SJCRH30 (cell line): ENCODE measurements around the gene MYBPC1. TPM values are rescaled to one million over a fixed set of nuclear protein-coding genes. Genes with fewer than 3 reads are reported as not detected.

Source experiments
- total RNA-seq: library from RNA; depleted of rRNA; stranded (reverse); fragments of >200 nt; shearing (Covaris generic); gene quantifications from 2 replicates; pipeline ENCODE4 v1.2.3, GENCODE V29; 2014; rRNA removed

Gene MYBPC1
- total RNA-seq, 1 experiment from 2014 or later: not detected

Other genes starting within 250 kb of the MYBPC1 start
- gene ARL1, start 187.2 kb upstream of the MYBPC1 start, total RNA-seq: 47.9 and 57.1 TPM in 2 replicates
- not detected in 2 replicates for gene SPIC, start 119.6 kb upstream of the MYBPC1 start, total RNA-seq
- gene CHPT1, start 102.7 kb downstream of the MYBPC1 start, total RNA-seq: 19.7 and 22.4 TPM in 2 replicates
- 0.03 and 0.04 TPM in 2 replicates for gene SYCP3, start 144.5 kb downstream of the MYBPC1 start, total RNA-seq
- 8.3 and 11.6 TPM in 2 replicates for gene GNPTAB, start 236.0 kb downstream of the MYBPC1 start, total RNA-seq